Measurements from ENCODE around the gene SAPCD2.

- TF ChIP-seq POLR2AphosphoS5 (IDR thresholded peaks at IDR 0.05): no peak
- TF ChIP-seq CTCF (IDR thresholded peaks at IDR 0.05): no peak
Measured at GRCh38 chr9:137023583-137023991, 46.8 kb downstream of the SAPCD2 start.

Measured in suprapubic skin (tissue), 3 donors.